ENCODE results near the gene SHCBP1. TPM values are rescaled to one million over a fixed set of nuclear protein-coding genes. Genes with fewer than 3 reads are reported as not detected.
"Not testable (repeated sequence)": the region's sequence is repeated elsewhere in the genome, so short reads cannot be mapped to it uniquely, and the experiment has no call there.

SHCBP1 gene
- total and polyA plus RNA-seq, 2 of the 13 experiments (the other 11 are each of a cell fraction or from before 2014, with no cell fraction given) = 15.7 to 33.0 TPM

- TF ChIP-seq ZFX (CRISPR knock-in tag; IDR thresholded peaks at IDR 0.05; ENCODE audit: low read depth) = 0 out of 2 replicates have a peak, but pooled peaks have one; percentile 21
- H3K4me3 ChIP-seq (replicated peaks in 1 of 3; ENCODE audit: insufficient read depth in 1 of 3, low read depth in 2 of 3, low read length in 3 of 3); H3K27ac ChIP-seq (ENCODE audit: extremely low read length, insufficient read depth, low read length); H3K27me3 ChIP-seq (ENCODE audit: control insufficient read depth in 1 of 2, insufficient read depth in 2 of 2, low read length in 2 of 2); H3K9me3 ChIP-seq (ENCODE audit: low read length); BruUV-seq (replicated peaks); DNase-seq (ENCODE audit: low spot score); H3K4me2 ChIP-seq (ENCODE audit: low read depth, low read length); H3K9ac ChIP-seq (ENCODE audit: insufficient read depth, low read depth, low read length); CTCF ChIA-PET (ENCODE audit: low intra/inter-chr PET ratio, low total read pairs); H2AFZ ChIP-seq (ENCODE audit: low read length); intact Hi-C loops (cut with micrococcal nuclease; ENCODE audit: unreplicated experiment); FAIRE-seq; POLR2A ChIA-PET; in situ Hi-C loops (cut with HindIII; ENCODE audit: extremely low pct_ligation_motif_present, low pct_unique_long_range_greater_than_20kb); H4K20me1 ChIP-seq (ENCODE audit: insufficient read depth, low read length); H3K36me3 ChIP-seq (replicated peaks in 1 of 2; ENCODE audit: control insufficient read depth in 1 of 2, insufficient read depth in 2 of 2, low read length in 2 of 2): not testable (repeated sequence)
- H3K4me1 ChIP-seq (ENCODE audit: insufficient read depth, low read length) = peaks cover 32% of the 10 kb centered on the region
- ATAC-seq = peak; percentile 45
- WGBS (ENCODE audit: low lambda C conversion rate) = 17% methylated on average over 4 of the region's 6 CpGs
- peaks cover 18% of the 10 kb centered on the region for H3K79me2 ChIP-seq (ENCODE audit: insufficient read depth, low read length)
Measured at GRCh38 chr16:46623707-46624106, 2.5 kb upstream of the SHCBP1 start.

- CTCF ChIA-PET (ENCODE audit: low intra/inter-chr PET ratio, low total read pairs); H3K27me3 ChIP-seq (ENCODE audit: control insufficient read depth in 1 of 2, insufficient read depth in 2 of 2, low read length in 2 of 2); H4K20me1 ChIP-seq (ENCODE audit: insufficient read depth, low read length); H3K4me2 ChIP-seq (ENCODE audit: low read depth, low read length); H3K36me3 ChIP-seq (replicated peaks in 1 of 2; ENCODE audit: control insufficient read depth in 1 of 2, insufficient read depth in 2 of 2, low read length in 2 of 2); POLR2A ChIA-PET; in situ Hi-C loops (cut with HindIII; ENCODE audit: extremely low pct_ligation_motif_present, low pct_unique_long_range_greater_than_20kb); H3K9me3 ChIP-seq (ENCODE audit: low read length); DNase-seq (ENCODE audit: low spot score); H3K4me3 ChIP-seq (replicated peaks in 1 of 3; ENCODE audit: insufficient read depth in 1 of 3, low read depth in 2 of 3, low read length in 3 of 3); BruUV-seq (replicated peaks); H3K9ac ChIP-seq (ENCODE audit: insufficient read depth, low read depth, low read length); H2AFZ ChIP-seq (ENCODE audit: low read length); H3K27ac ChIP-seq (ENCODE audit: extremely low read length, insufficient read depth, low read length); intact Hi-C loops (cut with micrococcal nuclease; ENCODE audit: unreplicated experiment); TF ChIP-seq GABPA (IDR thresholded peaks at IDR 0.05; ENCODE audit: low read depth, low read length); NR2F6 (IDR thresholded peaks at IDR 0.05): not testable (repeated sequence)
- H3K79me2 ChIP-seq (ENCODE audit: insufficient read depth, low read length) = peaks cover 18% of the 10 kb centered on the region
- peaks cover 32% of the 10 kb centered on the region for H3K4me1 ChIP-seq (ENCODE audit: insufficient read depth, low read length)
- peak; percentile 87 for FAIRE-seq
- peak; percentile 78 for ATAC-seq
- 0% methylated on average over 4 of the region's 8 CpGs for WGBS (ENCODE audit: low lambda C conversion rate)
- TF ChIP-seq GABPA (CRISPR knock-in tag; IDR thresholded peaks at IDR 0.05; ENCODE audit: low read depth) = peak; percentile 14; the same call in 1 of the 2 replicates
- TF ChIP-seq MED1 (CRISPR knock-in tag; IDR thresholded peaks at IDR 0.05) = peak; percentile 26; the same call in 1 of the 2 replicates
- TF ChIP-seq ETV5 (CRISPR knock-in tag; IDR thresholded peaks at IDR 0.05; ENCODE audit: borderline replicate concordance) = peak; percentile 76
- peak; percentile 57 for TF ChIP-seq SAP130 (CRISPR knock-in tag; IDR thresholded peaks at IDR 0.05; ENCODE audit: low read depth)
- TF ChIP-seq, protein P1, sequence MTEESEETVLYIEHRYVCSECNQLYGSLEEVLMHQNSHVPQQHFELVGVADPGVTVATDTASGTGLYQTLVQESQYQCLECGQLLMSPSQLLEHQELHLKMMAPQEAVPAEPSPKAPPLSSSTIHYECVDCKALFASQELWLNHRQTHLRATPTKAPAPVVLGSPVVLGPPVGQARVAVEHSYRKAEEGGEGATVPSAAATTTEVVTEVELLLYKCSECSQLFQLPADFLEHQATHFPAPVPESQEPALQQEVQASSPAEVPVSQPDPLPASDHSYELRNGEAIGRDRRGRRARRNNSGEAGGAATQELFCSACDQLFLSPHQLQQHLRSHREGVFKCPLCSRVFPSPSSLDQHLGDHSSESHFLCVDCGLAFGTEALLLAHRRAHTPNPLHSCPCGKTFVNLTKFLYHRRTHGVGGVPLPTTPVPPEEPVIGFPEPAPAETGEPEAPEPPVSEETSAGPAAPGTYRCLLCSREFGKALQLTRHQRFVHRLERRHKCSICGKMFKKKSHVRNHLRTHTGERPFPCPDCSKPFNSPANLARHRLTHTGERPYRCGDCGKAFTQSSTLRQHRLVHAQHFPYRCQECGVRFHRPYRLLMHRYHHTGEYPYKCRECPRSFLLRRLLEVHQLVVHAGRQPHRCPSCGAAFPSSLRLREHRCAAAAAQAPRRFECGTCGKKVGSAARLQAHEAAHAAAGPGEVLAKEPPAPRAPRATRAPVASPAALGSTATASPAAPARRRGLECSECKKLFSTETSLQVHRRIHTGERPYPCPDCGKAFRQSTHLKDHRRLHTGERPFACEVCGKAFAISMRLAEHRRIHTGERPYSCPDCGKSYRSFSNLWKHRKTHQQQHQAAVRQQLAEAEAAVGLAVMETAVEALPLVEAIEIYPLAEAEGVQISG (CRISPR knock-in tag; IDR thresholded peaks at IDR 0.05) = 0 out of 2 replicates have a peak, but pooled peaks have one; percentile 24
- peak; percentile 26; the same call in 1 of the 2 replicates for TF ChIP-seq HOXA3 (CRISPR knock-in tag; IDR thresholded peaks at IDR 0.05)
- peak; percentile 16; the same call in 1 of the 2 replicates for TF ChIP-seq RXRA (CRISPR knock-in tag; IDR thresholded peaks at IDR 0.05)
- TF ChIP-seq HMGXB4 (CRISPR knock-in tag; IDR thresholded peaks at IDR 0.05; ENCODE audit: borderline replicate concordance in 1 of 2, low read depth in 1 of 2) = peak in 1 of 2 experiments; percentile 36; a peak in 1 of 4 replicates
- peak; percentile 39; the same call in 1 of the 2 replicates for TF ChIP-seq GABPB1 (CRISPR knock-in tag; IDR thresholded peaks at IDR 0.05)
- TF ChIP-seq KAT8 (CRISPR knock-in tag; IDR thresholded peaks at IDR 0.05) = 0 out of 2 replicates have a peak, but pooled peaks have one; percentile 17
- TF ChIP-seq ELF3 (CRISPR knock-in tag; IDR thresholded peaks at IDR 0.05) = 0 out of 2 replicates have a peak, but pooled peaks have one; percentile 25
- peak; percentile 27; the same call in 1 of the 2 replicates for TF ChIP-seq STAG1 (CRISPR knock-in tag; IDR thresholded peaks at IDR 0.05)
- TF ChIP-seq NR2F6 (CRISPR knock-in tag; IDR thresholded peaks at IDR 0.05) = peak; percentile 32; the same call in 1 of the 2 replicates
Measured at GRCh38 chr16:46623246-46623645, 2.1 kb upstream of the SHCBP1 start.

Measured in HepG2 (cell line).